GM23338 (cell line): ENCODE data around the gene PAK1. TPM values are rescaled to one million over a fixed set of nuclear protein-coding genes. Genes with fewer than 3 reads are reported as not detected.

Experiments used
- ATAC-seq: fragments of 200-7000 bp; cut with Tn5 transposase; 3 replicates; pipeline ENCODE4 v1.9.1; 2020
- DNase-seq: peaks from one replicate; pipeline ENCODE4 v3.0.0-alpha.2; 2015; ENCODE audit warnings: low spot score
- H2AFZ ChIP-seq: fragments of 200-600 bp; sonication (generic); 2 replicates; pipeline ENCODE4 v1.8.0; 2016; ENCODE audit warnings: antibody characterized with exemption, mild to moderate bottlenecking, moderate library complexity
- H3F3A ChIP-seq: fragments of 200-600 bp; sonication (generic); replicated peaks from 2 replicates; pipeline ENCODE4 v1.8.0; 2017; ENCODE audit warnings: antibody characterized with exemption, mixed run types, low read depth
- H3K27ac ChIP-seq: fragments of 200-600 bp; sonication (generic); 2 replicates; pipeline ENCODE4 v1.6.1; 2016; ENCODE audit warnings: low read depth
- H3K27me3 ChIP-seq: fragments of 200-600 bp; sonication (generic); 2 replicates; pipeline ENCODE4 v1.8.0; 2016; ENCODE audit warnings: mild to moderate bottlenecking, mixed run types, moderate library complexity; ENCODE audit not compliant: insufficient read depth
- H3K36me3 ChIP-seq: fragments of 200-600 bp; sonication (generic); 2 replicates; pipeline ENCODE4 v1.8.0; 2016; ENCODE audit warnings: mild to moderate bottlenecking; ENCODE audit not compliant: insufficient read depth
- H3K4me1 ChIP-seq: fragments of 200-600 bp; sonication (generic); 2 replicates; pipeline ENCODE4 v1.8.0; 2016; ENCODE audit warnings: mild to moderate bottlenecking, moderate library complexity; ENCODE audit not compliant: insufficient read depth
- H3K4me2 ChIP-seq: fragments of 200-600 bp; sonication (generic); 2 replicates; pipeline ENCODE4 v1.7.1; 2017; ENCODE audit warnings: mixed run types
- H3K4me3 ChIP-seq: fragments of 200-600 bp; sonication (generic); 2 replicates; pipeline ENCODE4 v1.6.1; 2016; ENCODE audit warnings: mixed run types
- H3K79me2 ChIP-seq: fragments of 200-600 bp; sonication (generic); replicated peaks from 2 replicates; pipeline ENCODE4 v1.8.0; 2017; ENCODE audit warnings: mild to moderate bottlenecking; ENCODE audit not compliant: insufficient read depth
- H3K9me2 ChIP-seq: fragments of 200-600 bp; sonication (generic); 2 replicates; pipeline ENCODE4 v1.8.0; 2017; ENCODE audit not compliant: insufficient read depth
- H4K20me1 ChIP-seq: fragments of 200-600 bp; sonication (generic); replicated peaks from 2 replicates; pipeline ENCODE4 v1.8.0; 2017; ENCODE audit warnings: mild to moderate bottlenecking; ENCODE audit not compliant: insufficient read depth
- H3K27ac Mint-ChIP-seq: 2 replicates; pipeline ENCODE4 v1.8.0; 2020; ENCODE audit warnings: inconsistent platforms, mild to moderate bottlenecking, moderate library complexity, mixed read lengths
- H3K27me3 Mint-ChIP-seq: 3 replicates; pipeline ENCODE4 v1.8.0; 2022; ENCODE audit warnings: low read depth, mild to moderate bottlenecking, moderate library complexity, mixed read lengths, inconsistent platforms; ENCODE audit not compliant: insufficient read depth, poor library complexity
- H3K36me3 Mint-ChIP-seq: 3 replicates; pipeline ENCODE4 v1.8.0; 2021; ENCODE audit warnings: low read depth, mild to moderate bottlenecking, inconsistent platforms, moderate library complexity, mixed read lengths
- H3K4me1 Mint-ChIP-seq: 3 replicates; pipeline ENCODE4 v1.8.0; 2020; ENCODE audit warnings: mild to moderate bottlenecking, inconsistent platforms, mixed read lengths
- H3K4me3 Mint-ChIP-seq: 3 replicates; pipeline ENCODE4 v1.8.0; 2021; ENCODE audit warnings: moderate library complexity, mild to moderate bottlenecking, inconsistent platforms, mixed read lengths
- H3K9me3 Mint-ChIP-seq: 3 replicates; pipeline ENCODE4 v1.8.0; 2020; ENCODE audit warnings: moderate library complexity, mild to moderate bottlenecking, inconsistent platforms, mixed read lengths
- CREB1 ChIP-seq: fragments of 250-450 bp; sonication (Bioruptor Pico); IDR thresholded peaks from 2 replicates; pipeline ENCODE4 v1.5.0; 2020; ENCODE audit warnings: low read depth, mild to moderate bottlenecking, moderate library complexity
- EZH2 ChIP-seq: fragments of 200-600 bp; sonication (generic); IDR thresholded peaks from one replicate; pipeline ENCODE4 v1.8.0; 2017; ENCODE audit warnings: antibody characterized with exemption, mild to moderate bottlenecking, low read depth; ENCODE audit not compliant: unreplicated experiment
- EZH2phosphoT487 ChIP-seq: fragments of 200-600 bp; sonication (generic); IDR thresholded peaks from one replicate; pipeline ENCODE4 v1.8.1; 2018; ENCODE audit warnings: antibody characterized with exemption; ENCODE audit not compliant: unreplicated experiment
- JUNB ChIP-seq: IDR thresholded peaks from one replicate; pipeline ENCODE4 v1.6.1; 2016; ENCODE audit warnings: antibody characterized with exemption; ENCODE audit not compliant: unreplicated experiment
- NANOG ChIP-seq: IDR thresholded peaks from 2 replicates; pipeline ENCODE4 v1.6.1; 2016; ENCODE audit warnings: antibody characterized with exemption, borderline replicate concordance
- POLR2AphosphoS5 ChIP-seq: IDR thresholded peaks from 2 replicates; pipeline ENCODE4 v1.6.1; 2016; ENCODE audit warnings: antibody characterized with exemption, low read depth
- STAT1 ChIP-seq: IDR thresholded peaks from one replicate; pipeline ENCODE4 v1.6.1; 2016; ENCODE audit warnings: antibody characterized with exemption; ENCODE audit not compliant: unreplicated experiment
- ZNF114 ChIP-seq: fragments of 250-450 bp; sonication (Bioruptor Pico); IDR thresholded peaks from 2 replicates; pipeline ENCODE4 v1.5.0; 2020; ENCODE audit warnings: mild to moderate bottlenecking, moderate library complexity
- ZNF331 ChIP-seq: fragments of 250-450 bp; sonication (Bioruptor Pico); IDR thresholded peaks from 2 replicates; pipeline ENCODE4 v1.5.0; 2020; ENCODE audit warnings: low read depth, mild to moderate bottlenecking, moderate library complexity
- polyA plus RNA-seq: library from polyadenylated mRNA; unstranded; fragments of >200 nt; fragmentation: Nextera tagmentation; extraction: Ambion mirVana; gene quantifications from 2 replicates; pipeline ENCODE4 v1.2.1, GENCODE V29; 2016
- total RNA-seq: library from RNA; depleted of rRNA; stranded (reverse); fragments of >200 nt; shearing (Covaris generic); gene quantifications from 2 replicates; pipeline ENCODE4 v1.2.3, GENCODE V29; 2014
- TF ChIP-seq, protein P1 (sequence below), 2 experiments: fragments of 200-600 bp in 1 of 2; sonication (generic) in 1 of 2; conservative IDR thresholded peaks; 2 replicates each; pipeline versions ENCODE4 v1.5.1 to v1.6.1; 2016 to 2017; ENCODE audit warnings: antibody characterized with exemption in 2 of 2, low read depth in 2 of 2, mild to moderate bottlenecking in 2 of 2, moderate library complexity in 1 of 2
- TF ChIP-seq, protein P2 (sequence below): IDR thresholded peaks from 2 replicates; pipeline ENCODE4 v1.6.1; 2016; ENCODE audit warnings: antibody characterized with exemption
- TF ChIP-seq, protein P3 (sequence below): fragments of 250-450 bp; sonication (Bioruptor Pico); IDR thresholded peaks from 2 replicates; pipeline ENCODE4 v1.5.0; 2020; ENCODE audit warnings: mild to moderate bottlenecking, moderate library complexity
- TF ChIP-seq, protein P4 (sequence below): IDR thresholded peaks from one replicate; pipeline ENCODE4 v1.6.1; 2018; ENCODE audit warnings: antibody characterized with exemption; ENCODE audit not compliant: unreplicated experiment

The PAK1 gene
- total and polyA plus RNA-seq, 2 experiments from 2014 or later = 102 to 175 TPM

DNA sequence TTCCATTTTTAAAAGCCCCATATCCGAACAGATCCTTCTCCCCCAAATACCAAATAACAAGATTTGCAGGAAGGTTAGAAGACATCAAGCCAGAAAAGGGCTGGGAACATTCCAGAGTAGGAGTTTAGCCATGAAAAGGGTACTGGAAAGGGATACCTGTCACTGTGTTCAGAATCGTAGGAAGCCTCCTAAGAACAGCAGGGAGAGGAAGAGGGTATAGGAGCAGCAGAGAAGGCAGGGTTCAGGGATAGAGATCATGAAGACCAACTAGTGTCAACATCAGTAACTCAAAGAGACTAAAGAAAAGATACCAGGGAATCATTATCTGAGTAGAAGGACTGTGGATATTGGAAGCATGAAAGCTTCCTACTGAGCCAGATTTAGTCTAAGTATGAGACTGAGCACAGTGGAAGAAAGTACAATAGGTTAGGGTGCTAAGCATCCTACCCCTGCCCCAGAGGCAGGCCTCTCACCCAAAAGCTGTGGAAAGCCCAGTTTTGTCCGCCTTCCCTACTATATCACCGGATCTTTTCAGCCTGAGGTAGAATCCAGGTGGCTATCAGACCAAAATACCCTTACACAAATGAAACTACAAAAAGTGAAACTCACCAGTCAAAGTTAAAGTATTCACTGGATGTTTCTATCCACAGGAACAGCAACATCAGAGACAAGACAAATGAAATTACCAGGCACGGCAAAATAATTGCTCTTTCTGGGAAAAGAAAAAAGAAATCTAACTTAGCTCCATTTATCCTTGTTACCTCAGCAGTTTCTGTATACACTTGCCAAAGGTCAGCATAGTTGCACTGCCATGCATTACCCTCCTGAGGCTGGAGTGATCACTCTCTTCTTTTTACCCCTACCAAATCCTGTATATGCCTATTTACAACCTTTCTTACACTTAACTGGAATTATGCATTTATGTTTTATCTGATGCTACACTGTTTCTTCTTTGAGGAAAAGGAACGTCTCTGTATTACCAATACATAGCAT lies 189.1 kb downstream of the PAK1 start:
- H3K27me3 Mint-ChIP-seq = no peaks in the 10 kb centered on the region
- no peak for ATAC-seq
- DNase-seq = no peak
- no peaks in the 10 kb centered on the region for H3K9me3 Mint-ChIP-seq
- Histone ChIP-seq H2AFZ (peak overlapping the region; percentile 61; the same call in 1 of the 2 replicates), H3K27me3 (no peaks in the 10 kb centered on the region), H3K4me1 (no peaks in the 10 kb centered on the region), H3K9me2 (no peaks in the 10 kb centered on the region), H3F3A (no peaks in the 10 kb centered on the region), H3K79me2 (no peaks in the 10 kb centered on the region), H3K4me3 (no peak overlapping the region), H3K36me3 (no peaks in the 10 kb centered on the region), H4K20me1 (no peaks in the 10 kb centered on the region), H3K4me2 (no peak overlapping the region), H3K27ac (no peak overlapping the region)
- TF ChIP-seq JUNB = no peak
- no peak for TF ChIP-seq CREB1
- no peak for TF ChIP-seq STAT1
- TF ChIP-seq, protein P1, sequence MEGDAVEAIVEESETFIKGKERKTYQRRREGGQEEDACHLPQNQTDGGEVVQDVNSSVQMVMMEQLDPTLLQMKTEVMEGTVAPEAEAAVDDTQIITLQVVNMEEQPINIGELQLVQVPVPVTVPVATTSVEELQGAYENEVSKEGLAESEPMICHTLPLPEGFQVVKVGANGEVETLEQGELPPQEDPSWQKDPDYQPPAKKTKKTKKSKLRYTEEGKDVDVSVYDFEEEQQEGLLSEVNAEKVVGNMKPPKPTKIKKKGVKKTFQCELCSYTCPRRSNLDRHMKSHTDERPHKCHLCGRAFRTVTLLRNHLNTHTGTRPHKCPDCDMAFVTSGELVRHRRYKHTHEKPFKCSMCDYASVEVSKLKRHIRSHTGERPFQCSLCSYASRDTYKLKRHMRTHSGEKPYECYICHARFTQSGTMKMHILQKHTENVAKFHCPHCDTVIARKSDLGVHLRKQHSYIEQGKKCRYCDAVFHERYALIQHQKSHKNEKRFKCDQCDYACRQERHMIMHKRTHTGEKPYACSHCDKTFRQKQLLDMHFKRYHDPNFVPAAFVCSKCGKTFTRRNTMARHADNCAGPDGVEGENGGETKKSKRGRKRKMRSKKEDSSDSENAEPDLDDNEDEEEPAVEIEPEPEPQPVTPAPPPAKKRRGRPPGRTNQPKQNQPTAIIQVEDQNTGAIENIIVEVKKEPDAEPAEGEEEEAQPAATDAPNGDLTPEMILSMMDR (conservative IDR thresholded peaks at IDR 0.05; ENCODE audit: low read depth in 2 of 2) = no peak
- TF ChIP-seq NANOG = no peak
- TF ChIP-seq, protein P2, sequence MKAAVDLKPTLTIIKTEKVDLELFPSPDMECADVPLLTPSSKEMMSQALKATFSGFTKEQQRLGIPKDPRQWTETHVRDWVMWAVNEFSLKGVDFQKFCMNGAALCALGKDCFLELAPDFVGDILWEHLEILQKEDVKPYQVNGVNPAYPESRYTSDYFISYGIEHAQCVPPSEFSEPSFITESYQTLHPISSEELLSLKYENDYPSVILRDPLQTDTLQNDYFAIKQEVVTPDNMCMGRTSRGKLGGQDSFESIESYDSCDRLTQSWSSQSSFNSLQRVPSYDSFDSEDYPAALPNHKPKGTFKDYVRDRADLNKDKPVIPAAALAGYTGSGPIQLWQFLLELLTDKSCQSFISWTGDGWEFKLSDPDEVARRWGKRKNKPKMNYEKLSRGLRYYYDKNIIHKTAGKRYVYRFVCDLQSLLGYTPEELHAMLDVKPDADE = no peak
- no peak for TF ChIP-seq POLR2AphosphoS5
- TF ChIP-seq ZNF331 (CRISPR knock-in tag) = no peak
- no peak for TF ChIP-seq EZH2
- no peak for TF ChIP-seq ZNF114 (CRISPR knock-in tag)
- TF ChIP-seq, protein P3, sequence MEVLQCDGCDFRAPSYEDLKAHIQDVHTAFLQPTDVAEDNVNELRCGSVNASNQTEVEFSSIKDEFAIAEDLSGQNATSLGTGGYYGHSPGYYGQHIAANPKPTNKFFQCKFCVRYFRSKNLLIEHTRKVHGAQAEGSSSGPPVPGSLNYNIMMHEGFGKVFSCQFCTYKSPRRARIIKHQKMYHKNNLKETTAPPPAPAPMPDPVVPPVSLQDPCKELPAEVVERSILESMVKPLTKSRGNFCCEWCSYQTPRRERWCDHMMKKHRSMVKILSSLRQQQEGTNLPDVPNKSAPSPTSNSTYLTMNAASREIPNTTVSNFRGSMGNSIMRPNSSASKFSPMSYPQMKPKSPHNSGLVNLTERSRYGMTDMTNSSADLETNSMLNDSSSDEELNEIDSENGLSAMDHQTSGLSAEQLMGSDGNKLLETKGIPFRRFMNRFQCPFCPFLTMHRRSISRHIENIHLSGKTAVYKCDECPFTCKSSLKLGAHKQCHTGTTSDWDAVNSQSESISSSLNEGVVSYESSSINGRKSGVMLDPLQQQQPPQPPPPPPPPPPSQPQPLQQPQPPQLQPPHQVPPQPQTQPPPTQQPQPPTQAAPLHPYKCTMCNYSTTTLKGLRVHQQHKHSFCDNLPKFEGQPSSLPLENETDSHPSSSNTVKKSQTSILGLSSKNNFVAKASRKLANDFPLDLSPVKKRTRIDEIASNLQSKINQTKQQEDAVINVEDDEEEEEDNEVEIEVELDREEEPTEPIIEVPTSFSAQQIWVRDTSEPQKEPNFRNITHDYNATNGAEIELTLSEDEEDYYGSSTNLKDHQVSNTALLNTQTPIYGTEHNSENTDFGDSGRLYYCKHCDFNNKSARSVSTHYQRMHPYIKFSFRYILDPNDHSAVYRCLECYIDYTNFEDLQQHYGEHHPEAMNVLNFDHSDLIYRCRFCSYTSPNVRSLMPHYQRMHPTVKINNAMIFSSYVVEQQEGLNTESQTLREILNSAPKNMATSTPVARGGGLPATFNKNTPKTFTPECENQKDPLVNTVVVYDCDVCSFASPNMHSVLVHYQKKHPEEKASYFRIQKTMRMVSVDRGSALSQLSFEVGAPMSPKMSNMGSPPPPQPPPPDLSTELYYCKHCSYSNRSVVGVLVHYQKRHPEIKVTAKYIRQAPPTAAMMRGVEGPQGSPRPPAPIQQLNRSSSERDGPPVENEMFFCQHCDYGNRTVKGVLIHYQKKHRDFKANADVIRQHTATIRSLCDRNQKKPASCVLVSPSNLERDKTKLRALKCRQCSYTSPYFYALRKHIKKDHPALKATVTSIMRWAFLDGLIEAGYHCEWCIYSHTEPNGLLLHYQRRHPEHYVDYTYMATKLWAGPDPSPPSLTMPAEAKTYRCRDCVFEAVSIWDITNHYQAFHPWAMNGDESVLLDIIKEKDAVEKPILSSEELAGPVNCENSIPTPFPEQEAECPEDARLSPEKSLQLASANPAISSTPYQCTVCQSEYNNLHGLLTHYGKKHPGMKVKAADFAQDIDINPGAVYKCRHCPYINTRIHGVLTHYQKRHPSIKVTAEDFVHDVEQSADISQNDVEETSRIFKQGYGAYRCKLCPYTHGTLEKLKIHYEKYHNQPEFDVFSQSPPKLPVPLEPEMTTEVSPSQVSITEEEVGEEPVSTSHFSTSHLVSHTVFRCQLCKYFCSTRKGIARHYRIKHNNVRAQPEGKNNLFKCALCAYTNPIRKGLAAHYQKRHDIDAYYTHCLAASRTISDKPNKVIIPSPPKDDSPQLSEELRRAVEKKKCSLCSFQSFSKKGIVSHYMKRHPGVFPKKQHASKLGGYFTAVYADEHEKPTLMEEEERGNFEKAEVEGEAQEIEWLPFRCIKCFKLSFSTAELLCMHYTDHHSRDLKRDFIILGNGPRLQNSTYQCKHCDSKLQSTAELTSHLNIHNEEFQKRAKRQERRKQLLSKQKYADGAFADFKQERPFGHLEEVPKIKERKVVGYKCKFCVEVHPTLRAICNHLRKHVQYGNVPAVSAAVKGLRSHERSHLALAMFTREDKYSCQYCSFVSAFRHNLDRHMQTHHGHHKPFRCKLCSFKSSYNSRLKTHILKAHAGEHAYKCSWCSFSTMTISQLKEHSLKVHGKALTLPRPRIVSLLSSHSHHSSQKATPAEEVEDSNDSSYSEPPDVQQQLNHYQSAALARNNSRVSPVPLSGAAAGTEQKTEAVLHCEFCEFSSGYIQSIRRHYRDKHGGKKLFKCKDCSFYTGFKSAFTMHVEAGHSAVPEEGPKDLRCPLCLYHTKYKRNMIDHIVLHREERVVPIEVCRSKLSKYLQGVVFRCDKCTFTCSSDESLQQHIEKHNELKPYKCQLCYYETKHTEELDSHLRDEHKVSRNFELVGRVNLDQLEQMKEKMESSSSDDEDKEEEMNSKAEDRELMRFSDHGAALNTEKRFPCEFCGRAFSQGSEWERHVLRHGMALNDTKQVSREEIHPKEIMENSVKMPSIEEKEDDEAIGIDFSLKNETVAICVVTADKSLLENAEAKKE (CRISPR knock-in tag) = no peak
- TF ChIP-seq, protein P4, sequence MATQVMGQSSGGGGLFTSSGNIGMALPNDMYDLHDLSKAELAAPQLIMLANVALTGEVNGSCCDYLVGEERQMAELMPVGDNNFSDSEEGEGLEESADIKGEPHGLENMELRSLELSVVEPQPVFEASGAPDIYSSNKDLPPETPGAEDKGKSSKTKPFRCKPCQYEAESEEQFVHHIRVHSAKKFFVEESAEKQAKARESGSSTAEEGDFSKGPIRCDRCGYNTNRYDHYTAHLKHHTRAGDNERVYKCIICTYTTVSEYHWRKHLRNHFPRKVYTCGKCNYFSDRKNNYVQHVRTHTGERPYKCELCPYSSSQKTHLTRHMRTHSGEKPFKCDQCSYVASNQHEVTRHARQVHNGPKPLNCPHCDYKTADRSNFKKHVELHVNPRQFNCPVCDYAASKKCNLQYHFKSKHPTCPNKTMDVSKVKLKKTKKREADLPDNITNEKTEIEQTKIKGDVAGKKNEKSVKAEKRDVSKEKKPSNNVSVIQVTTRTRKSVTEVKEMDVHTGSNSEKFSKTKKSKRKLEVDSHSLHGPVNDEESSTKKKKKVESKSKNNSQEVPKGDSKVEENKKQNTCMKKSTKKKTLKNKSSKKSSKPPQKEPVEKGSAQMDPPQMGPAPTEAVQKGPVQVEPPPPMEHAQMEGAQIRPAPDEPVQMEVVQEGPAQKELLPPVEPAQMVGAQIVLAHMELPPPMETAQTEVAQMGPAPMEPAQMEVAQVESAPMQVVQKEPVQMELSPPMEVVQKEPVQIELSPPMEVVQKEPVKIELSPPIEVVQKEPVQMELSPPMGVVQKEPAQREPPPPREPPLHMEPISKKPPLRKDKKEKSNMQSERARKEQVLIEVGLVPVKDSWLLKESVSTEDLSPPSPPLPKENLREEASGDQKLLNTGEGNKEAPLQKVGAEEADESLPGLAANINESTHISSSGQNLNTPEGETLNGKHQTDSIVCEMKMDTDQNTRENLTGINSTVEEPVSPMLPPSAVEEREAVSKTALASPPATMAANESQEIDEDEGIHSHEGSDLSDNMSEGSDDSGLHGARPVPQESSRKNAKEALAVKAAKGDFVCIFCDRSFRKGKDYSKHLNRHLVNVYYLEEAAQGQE = no peak
- no peak for TF ChIP-seq EZH2phosphoT487
- no peaks in the 10 kb centered on the region for H3K4me1 Mint-ChIP-seq
- H3K36me3 Mint-ChIP-seq = no peaks in the 10 kb centered on the region
- H3K4me3 Mint-ChIP-seq = no peak overlapping the region
- no peak overlapping the region for H3K27ac Mint-ChIP-seq
